Measurements from ENCODE around the gene RBFOX2. TPM values are rescaled to one million over a fixed set of nuclear protein-coding genes. Genes with fewer than 3 reads are reported as not detected.
A peak's percentile ranks its signal among the peaks of the same experiment; 100 is the strongest.

RBFOX2 gene
- polyA plus RNA-seq, 2 of the 4 experiments (the other 2 are of a cell fraction) = 30.3 to 77.7 TPM

- CTCF ChIA-PET = no interaction called here
These were observed 65.3 kb downstream of the RBFOX2 start for GRCh38 chr22:35963237-35963810.

GRCh38 chr22:35961480-35962295 is 66.9 kb downstream of the RBFOX2 start:
- no peak for FAIRE-seq
- CTCF ChIA-PET = interaction anchor here (1.3 to 1.7 kb wide), 2 partner anchors 65 to 104 kb away, joined by 3 to 6 read pairs; no protein-coding TSS in a partner anchor
- H3K27ac ChIP-seq = 0 out of 6 replicates have a peak overlapping the region, but pooled peaks of 1 of the 2 experiments have one; percentile 41
- no peaks in the 10 kb centered on the region for H3K9me3 ChIP-seq
- POLR2A ChIA-PET = interaction anchor here (0.6 kb wide), 1 partner anchor 258 kb away, joined by 4 read pairs; no protein-coding TSS in a partner anchor
- DNase-seq (ENCODE audit: low read depth in 1 of 2, low spot score in 1 of 2) = peak; percentile 7 to 37
- ATAC-seq = peak; percentile 74 to 78; a peak in 5 of 6 replicates
- peaks cover 17% of the 10 kb centered on the region for H3K4me1 ChIP-seq
- 56% methylated on average over 5 of the region's 5 CpGs for WGBS (ENCODE audit: missing lambda C conversion rate)
- no peak for TF ChIP-seq CBX2 (IDR thresholded peaks at IDR 0.05; ENCODE audit: borderline replicate concordance, low read depth)
- no peak for TF ChIP-seq FOSL2 (IDR thresholded peaks at IDR 0.05)
- no peak for TF ChIP-seq FOSL2 (CRISPR knock-in tag; IDR thresholded peaks at IDR 0.05)
- TF ChIP-seq HOXB13 (CRISPR knock-in tag; IDR thresholded peaks at IDR 0.05; ENCODE audit: low read depth) = no peak
- TF ChIP-seq ZC3H11A (IDR thresholded peaks at IDR 0.05) = no peak
- no peak for TF ChIP-seq REST (IDR thresholded peaks at IDR 0.05)
- TF ChIP-seq EP300 (IDR thresholded peaks at IDR 0.05) = no peak
- H3K4me3 ChIP-seq = no peak overlapping the region
- peak overlapping the region; percentile 53 for H3K4me2 ChIP-seq

More at GRCh38 chr22:35963237-35963810, 65.3 kb downstream of the RBFOX2 start:
- H3K4me2 ChIP-seq = no peak overlapping the region
- no peak for TF ChIP-seq HOXB5 (CRISPR knock-in tag; IDR thresholded peaks at IDR 0.05)
- no peak for TF ChIP-seq SMC3 (IDR thresholded peaks at IDR 0.05)
- no peak for TF ChIP-seq BHLHE40 (IDR thresholded peaks at IDR 0.05; ENCODE audit: low read depth, low read length)
- no peak for TF ChIP-seq MAFK (IDR thresholded peaks at IDR 0.05; ENCODE audit: partially characterized antibody)
- no peak for TF ChIP-seq HMGXB4 (CRISPR knock-in tag; IDR thresholded peaks at IDR 0.05; ENCODE audit: borderline replicate concordance)
- TF ChIP-seq EHF (CRISPR knock-in tag; IDR thresholded peaks at IDR 0.05) = no peak
- TF ChIP-seq ELK1 (IDR thresholded peaks at IDR 0.05; ENCODE audit: low read depth, low read length) = no peak
- TF ChIP-seq EHMT2 (IDR thresholded peaks at IDR 0.05; ENCODE audit: low read depth) = no peak
- TF ChIP-seq ESRRA (IDR thresholded peaks at IDR 0.05; ENCODE audit: borderline replicate concordance, low read length) = no peak
- no peak for TF ChIP-seq JUN (IDR thresholded peaks at IDR 0.05)
- TF ChIP-seq CEBPB (IDR thresholded peaks at IDR 0.05) = no peak
- DNase-seq (ENCODE audit: low read depth in 1 of 2, low spot score in 1 of 2) = no peak
- H3K27ac ChIP-seq = no peak overlapping the region
- POLR2A ChIA-PET = no interaction called here
- FAIRE-seq = no peak
- H3K4me3 ChIP-seq = no peak overlapping the region
- H3K9me3 ChIP-seq = no peaks in the 10 kb centered on the region
- peaks cover 17% of the 10 kb centered on the region for H3K4me1 ChIP-seq
- no peak for ATAC-seq
- 95% methylated on average over 8 of the region's 8 CpGs for WGBS (ENCODE audit: missing lambda C conversion rate)
